Hindlimb muscle (tissue), 1 donor: ENCODE results near the gene BHLHA15. TPM values are rescaled to one million over a fixed set of nuclear protein-coding genes. Genes with fewer than 3 reads are reported as not detected.
A peak's percentile ranks its signal among the peaks of the same experiment; 100 is the strongest.

Experiments
- DNase-seq: peaks from one replicate; pipeline ENCODE4 v3.0.0-alpha.2; 2013
- polyA plus RNA-seq: library from polyadenylated mRNA; unstranded; fragments of 120-200 nt; gene quantifications from one replicate; pipeline ENCODE4 v1.2.1, GENCODE V29; 2013; ENCODE audit not compliant: insufficient read length

Gene BHLHA15
- polyA plus RNA-seq, 1 donor = 0.37 TPM

DNA sequence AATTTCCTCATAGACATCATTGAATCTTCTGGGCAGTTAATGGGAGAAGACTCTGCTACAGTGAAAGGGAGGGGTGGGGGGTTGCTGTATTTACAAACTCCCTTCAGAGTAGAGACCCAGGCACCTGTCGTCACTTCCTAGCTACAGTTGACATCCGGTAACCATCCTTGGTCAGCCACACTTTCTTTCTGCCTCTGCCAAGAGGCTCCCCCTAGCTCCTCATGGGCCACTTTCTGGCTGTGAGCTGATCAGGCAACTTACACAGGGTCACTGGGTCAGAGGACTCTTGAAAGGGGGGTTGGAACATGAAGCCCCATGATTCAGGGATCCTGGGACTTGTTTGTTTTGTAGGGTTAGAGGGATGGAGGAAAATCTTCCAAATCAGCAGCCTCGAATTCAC is 39.5 kb downstream of the BHLHA15 start:
- DNase-seq = no peak

DNA sequence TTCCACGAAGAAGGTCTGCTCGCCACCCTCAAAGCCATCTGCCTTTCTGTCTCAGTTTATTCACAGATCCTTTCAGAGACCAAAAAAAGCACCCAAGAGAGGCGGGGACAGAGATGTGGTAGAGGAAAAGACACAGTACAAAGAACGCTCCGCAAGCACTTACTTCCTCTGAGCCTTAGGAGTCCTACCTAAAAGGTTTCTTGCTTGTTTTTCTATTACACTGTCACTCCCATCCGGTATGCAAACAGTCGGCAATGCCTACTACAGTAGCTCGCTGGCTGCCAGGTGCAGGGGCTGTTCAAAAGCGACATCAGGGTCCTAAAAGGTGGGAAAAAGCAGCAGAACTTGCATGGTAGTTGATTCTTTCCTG is 40.0 kb downstream of the BHLHA15 start:
- DNase-seq = no peak

DNA sequence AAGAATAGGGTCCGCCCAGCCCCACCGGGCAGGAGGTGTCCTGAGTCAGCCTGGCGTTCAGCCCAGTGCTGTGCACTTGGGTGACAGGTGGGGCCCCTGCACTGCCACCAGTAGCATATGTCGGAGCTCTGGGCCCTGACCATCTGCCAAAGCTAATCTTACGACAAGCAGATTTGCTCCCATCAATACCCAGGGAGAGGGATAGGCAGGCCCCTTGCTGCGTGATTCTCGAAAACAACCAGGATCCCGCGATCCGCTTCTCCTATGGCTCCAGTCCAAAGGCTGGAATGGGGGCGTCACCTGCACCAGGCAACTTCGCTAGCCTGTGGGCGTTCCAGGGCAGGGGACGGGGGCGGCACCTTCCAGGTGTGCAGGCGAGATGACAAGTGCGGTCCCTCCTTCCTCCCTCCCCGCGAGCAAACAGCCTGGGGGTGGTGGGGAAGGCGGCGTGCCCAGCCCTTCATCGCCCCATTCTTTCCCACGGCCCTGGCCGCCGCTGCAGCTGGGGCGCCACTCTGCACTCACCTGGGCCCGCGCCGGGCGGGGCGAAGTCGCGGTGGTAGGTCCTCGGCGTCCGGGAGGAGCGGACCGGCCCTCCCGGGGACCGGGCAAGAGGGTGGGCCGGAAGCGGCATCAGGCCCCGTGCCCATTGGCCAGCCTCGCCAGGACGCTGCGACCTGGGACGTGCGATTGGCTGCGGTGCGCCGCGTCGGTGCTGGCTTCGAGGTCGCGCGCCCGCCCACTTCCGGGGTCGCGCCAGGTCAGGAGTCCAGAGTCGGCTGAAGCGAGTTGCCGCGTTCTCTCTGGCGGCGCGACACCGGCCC is 40.6 kb downstream of the BHLHA15 start, which contains the start of gene TECPR1:
Gene TECPR1, minus strand, starts transcription at position 632 of the 824 bp plus-strand sequence. CDS start 6,086 bp downstream, outside the sequence.
- peak; percentile 93 for DNase-seq

DNA sequence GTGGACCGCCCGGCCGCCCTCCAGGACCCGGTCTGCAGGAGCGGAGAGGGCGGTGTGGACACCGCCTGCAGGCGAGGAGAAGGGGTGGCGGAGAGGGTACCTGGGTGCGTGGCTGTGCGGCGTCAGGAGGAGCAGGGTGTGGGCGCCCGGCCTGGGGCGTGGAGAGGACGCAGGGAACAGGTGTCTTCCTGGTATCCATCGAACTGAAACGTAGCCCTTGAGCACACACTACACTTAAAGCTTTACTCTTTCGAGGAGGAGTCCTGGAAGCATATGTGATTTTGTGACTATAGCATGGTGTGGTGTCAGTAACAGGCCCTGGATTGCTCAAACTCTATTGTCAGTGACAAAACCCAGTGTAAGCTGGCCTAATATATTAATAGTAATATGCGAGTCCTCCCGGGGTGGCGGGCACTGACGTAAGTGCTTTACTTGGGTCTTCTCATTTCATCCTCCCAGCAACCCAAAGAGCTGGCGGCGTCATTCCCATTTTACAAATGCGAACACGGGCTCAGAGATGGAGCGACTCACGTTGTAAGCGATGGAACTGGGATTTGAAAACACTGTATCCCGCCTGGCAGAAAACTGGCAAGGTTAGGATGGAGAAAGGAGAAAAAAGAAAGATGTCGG is 41.3 kb downstream of the BHLHA15 start:
- DNase-seq = peak; percentile 19

DNA sequence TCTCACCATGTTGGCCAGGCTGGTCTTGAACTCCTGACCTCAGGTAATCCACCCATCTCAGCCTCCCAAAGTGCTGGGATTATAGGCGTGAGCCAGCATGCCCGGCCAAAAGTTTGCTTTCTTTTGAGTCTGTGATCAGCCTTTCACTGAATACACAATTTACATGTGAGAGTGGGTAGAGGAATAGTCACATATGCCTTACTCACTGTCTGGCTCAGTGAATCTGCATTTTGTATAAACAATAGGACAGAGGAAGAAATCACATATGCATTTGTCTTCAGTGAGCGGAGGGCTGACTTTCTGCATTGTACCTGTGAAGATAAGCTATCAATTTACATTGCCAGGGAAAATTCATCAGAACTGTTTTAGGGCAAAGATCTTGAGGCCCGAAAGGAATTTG is 43.3 kb downstream of the BHLHA15 start:
- DNase-seq = no peak

DNA sequence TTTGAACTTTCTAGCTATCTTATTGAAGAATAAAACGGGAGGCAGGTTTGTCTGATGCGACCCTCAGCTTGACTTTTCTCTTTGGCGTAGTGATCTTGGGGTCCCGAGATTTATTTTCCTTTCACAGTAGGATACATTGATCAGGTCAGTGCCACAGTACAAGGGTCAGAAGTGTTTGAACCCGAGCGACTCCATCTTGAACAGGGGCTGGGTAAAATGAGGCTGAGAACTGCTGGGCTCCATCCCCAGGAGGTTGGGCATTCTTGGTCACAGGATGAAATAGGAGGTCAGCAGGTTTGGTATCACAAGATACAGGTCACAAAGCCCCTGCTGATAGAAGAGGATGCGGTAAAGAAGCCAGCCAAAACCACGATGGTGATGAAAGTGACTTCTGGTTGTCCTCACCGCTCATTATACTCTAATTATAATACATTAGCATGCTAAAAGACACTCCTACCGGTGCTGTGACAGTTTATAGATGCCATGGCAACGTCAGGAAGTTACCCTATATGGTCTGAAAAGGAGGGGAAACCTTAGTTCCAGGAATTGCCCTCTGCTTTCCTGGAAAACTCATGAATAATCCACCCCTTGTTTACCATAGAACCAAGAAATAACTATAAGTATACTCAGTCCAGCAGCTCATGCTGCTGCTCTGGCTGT is 43.8 kb downstream of the BHLHA15 start:
- DNase-seq = no peak

DNA sequence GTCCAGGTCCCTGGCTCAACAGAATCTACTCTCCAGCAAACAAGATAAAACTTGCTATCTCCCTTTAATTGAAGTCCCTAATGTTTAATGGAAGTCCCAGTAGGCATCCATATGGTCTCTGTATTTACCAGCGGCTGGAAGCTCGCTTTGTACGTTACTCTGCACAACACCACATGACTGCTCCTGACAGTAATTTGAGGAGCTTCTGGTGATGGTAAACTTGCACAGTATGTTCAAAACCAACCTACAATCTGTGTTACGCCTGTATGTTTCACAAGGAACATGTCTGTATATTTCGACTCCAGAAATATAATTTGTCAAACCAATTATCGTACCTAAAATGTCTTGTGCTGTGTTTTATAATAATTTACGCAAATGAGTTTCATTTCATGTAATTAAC is 45.2 kb downstream of the BHLHA15 start:
- DNase-seq = no peak

DNA sequence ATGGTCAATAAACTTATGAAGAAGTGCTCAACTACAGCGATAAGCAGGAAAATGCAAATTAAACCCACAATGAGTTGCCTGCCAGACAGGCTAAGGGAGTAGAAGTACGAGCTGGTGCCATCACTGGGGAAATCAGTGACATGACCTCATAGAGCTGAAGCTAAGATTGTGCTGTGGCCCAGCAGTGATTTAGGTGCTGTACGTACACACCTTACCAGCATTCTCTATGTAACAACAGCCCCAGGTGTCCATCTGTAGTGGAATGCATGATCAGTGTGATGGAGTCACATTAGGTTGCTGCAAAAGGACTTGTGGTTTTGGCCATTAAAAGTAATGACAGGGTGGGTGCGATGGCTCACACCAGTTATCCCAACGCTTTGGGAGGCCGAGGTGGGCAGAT is 46.5 kb downstream of the BHLHA15 start:
- no peak for DNase-seq

Other genes with a start within 250 kb of the BHLHA15 start
- not detected for gene OCM2, start 221.2 kb upstream of the BHLHA15 start, polyA plus RNA-seq
- 8.3 TPM for gene LMTK2, start 104.6 kb upstream of the BHLHA15 start, polyA plus RNA-seq
- 33.3 TPM for gene TECPR1, start 40.8 kb downstream of the BHLHA15 start, polyA plus RNA-seq
- gene BRI3, start 70.2 kb downstream of the BHLHA15 start, polyA plus RNA-seq = 98.3 TPM
- 7.6 TPM for gene BAIAP2L1, start 189.7 kb downstream of the BHLHA15 start, polyA plus RNA-seq